HEK293 (cell line): ENCODE results near the gene PNISR.

ENCODE experiments used
- CTCF ChIA-PET: fragments of 350-600 bp; formaldehyde crosslinking; extraction: SDS; loops from one replicate; lab custom pipeline; 2021; ENCODE audit warnings: antibody characterized with exemption; lab: Yijun Ruan, JAX
- POLR2A ChIA-PET: fragments of 300-600 bp; formaldehyde crosslinking; extraction: SDS; loops from one replicate; lab custom pipeline; 2020; ENCODE audit warnings: antibody characterized with exemption, inconsistent platforms; lab: Yijun Ruan, JAX
- H3K27ac ChIP-seq: fragments of 200-500 bp; sonication (Bioruptor generic); 2 replicates; pipeline ENCODE4 v1.5.1; 2014; ENCODE audit warnings: low read depth, low read length, control low read depth, inconsistent platforms; ENCODE audit errors: extremely low read depth
- H3K36me3 ChIP-seq, 2 experiments: fragments of 200-500 bp in 1 of 2; sonication (Bioruptor generic) in 1 of 2; 1 replicate in 1 of 2; 2 replicates in 1 of 2; pipeline ENCODE4 v1.5.1; 2014 to 2017; ENCODE audit warnings: inconsistent platforms in 2 of 2, low read length in 2 of 2; ENCODE audit not compliant: control insufficient read depth in 2 of 2, insufficient read depth in 1 of 2
- H3K4me1 ChIP-seq: fragments of 200-500 bp; sonication (Bioruptor generic); 2 replicates; pipeline ENCODE4 v1.5.1; 2014; ENCODE audit warnings: mild to moderate bottlenecking, low read length, inconsistent platforms; ENCODE audit not compliant: control insufficient read depth, insufficient read depth
- H3K4me3 ChIP-seq: 2 replicates; pipeline ENCODE4 v1.5.1; 2011; ENCODE audit warnings: low read depth, mild to moderate bottlenecking, control low read depth, low read length, moderate library complexity
- H3K9me3 ChIP-seq: fragments of 200-500 bp; sonication (Bioruptor generic); 2 replicates; pipeline ENCODE4 v1.5.1; 2014; ENCODE audit warnings: low read depth, low read length, inconsistent platforms; ENCODE audit not compliant: control insufficient read depth, insufficient read depth
- EGR2 ChIP-seq: fragments of 450-650 bp; formaldehyde crosslinking; IDR thresholded peaks from 2 replicates; pipeline ENCODE4 v1.5.1; 2016; ENCODE audit warnings: low read depth, missing biosample characterization, missing genetic modification characterization
- GLI4 ChIP-seq: fragments of 450-650 bp; formaldehyde crosslinking; IDR thresholded peaks from 2 replicates; pipeline ENCODE4 v1.5.1; 2016; ENCODE audit warnings: missing biosample characterization, missing genetic modification characterization
- KLF1 ChIP-seq: fragments of 450-650 bp; formaldehyde crosslinking; IDR thresholded peaks from 2 replicates; pipeline ENCODE4 v1.5.1; 2016; ENCODE audit warnings: missing biosample characterization, missing genetic modification characterization
- MZF1 ChIP-seq: fragments of 450-650 bp; formaldehyde crosslinking; IDR thresholded peaks from 2 replicates; pipeline ENCODE4 v1.5.1; 2017; ENCODE audit warnings: missing biosample characterization, missing genetic modification characterization, borderline replicate concordance
- SCRT1 ChIP-seq: fragments of 450-650 bp; formaldehyde crosslinking; IDR thresholded peaks from 2 replicates; pipeline ENCODE4 v1.5.1; 2016; ENCODE audit warnings: missing biosample characterization, missing genetic modification characterization, borderline replicate concordance
- SP7 ChIP-seq: fragments of 450-650 bp; formaldehyde crosslinking; IDR thresholded peaks from 2 replicates; pipeline ENCODE4 v1.5.1; 2016; ENCODE audit warnings: missing biosample characterization, missing genetic modification characterization
- TCF7L2 ChIP-seq: IDR thresholded peaks from 2 replicates; pipeline ENCODE4 v1.6.1; 2011; ENCODE audit warnings: low read depth, mild to moderate bottlenecking, inconsistent platforms, low read length, moderate library complexity, borderline replicate concordance
- YY2 ChIP-seq: fragments of 450-650 bp; formaldehyde crosslinking; IDR thresholded peaks from 2 replicates; pipeline ENCODE4 v1.5.1; 2016; ENCODE audit warnings: missing biosample characterization, missing genetic modification characterization
- ZFP69B ChIP-seq: fragments of 450-650 bp; formaldehyde crosslinking; IDR thresholded peaks from 2 replicates; pipeline ENCODE4 v1.5.1; 2016; ENCODE audit warnings: missing biosample characterization, missing genetic modification characterization
- ZNF10 ChIP-seq: fragments of 450-650 bp; formaldehyde crosslinking; IDR thresholded peaks from 2 replicates; pipeline ENCODE4 v1.5.1; 2017; ENCODE audit warnings: missing biosample characterization, missing genetic modification characterization
- ZNF121 ChIP-seq: fragments of 450-650 bp; formaldehyde crosslinking; IDR thresholded peaks from 2 replicates; pipeline ENCODE4 v1.5.1; 2016; ENCODE audit warnings: missing biosample characterization, missing genetic modification characterization
- ZNF174 ChIP-seq: fragments of 450-650 bp; formaldehyde crosslinking; IDR thresholded peaks from 2 replicates; pipeline ENCODE4 v1.5.0; 2017; ENCODE audit warnings: missing biosample characterization, mild to moderate bottlenecking, missing genetic modification characterization
- ZNF24 ChIP-seq: fragments of 450-650 bp; formaldehyde crosslinking; IDR thresholded peaks from 2 replicates; pipeline ENCODE4 v1.5.1; 2016; ENCODE audit warnings: missing biosample characterization, missing genetic modification characterization
- ZNF311 ChIP-seq: fragments of 450-650 bp; formaldehyde crosslinking; IDR thresholded peaks from 2 replicates; pipeline ENCODE4 v1.5.1; 2017; ENCODE audit warnings: missing biosample characterization, missing genetic modification characterization, borderline replicate concordance
- ZNF324 ChIP-seq: fragments of 450-650 bp; formaldehyde crosslinking; IDR thresholded peaks from 2 replicates; pipeline ENCODE4 v1.5.1; 2016; ENCODE audit warnings: missing biosample characterization, missing genetic modification characterization
- ZNF404 ChIP-seq: fragments of 450-650 bp; formaldehyde crosslinking; IDR thresholded peaks from 2 replicates; pipeline ENCODE4 v1.5.1; 2017; ENCODE audit warnings: missing biosample characterization, missing genetic modification characterization
- ZNF416 ChIP-seq: fragments of 450-650 bp; formaldehyde crosslinking; IDR thresholded peaks from 2 replicates; pipeline ENCODE4 v1.5.1; 2016; ENCODE audit warnings: missing biosample characterization, missing genetic modification characterization
- ZNF629 ChIP-seq: fragments of 450-650 bp; formaldehyde crosslinking; IDR thresholded peaks from 2 replicates; pipeline ENCODE4 v1.5.1; 2017; ENCODE audit warnings: missing biosample characterization, missing genetic modification characterization
- ZNF677 ChIP-seq: fragments of 450-650 bp; IDR thresholded peaks from 2 replicates; pipeline ENCODE4 v1.5.0; 2018; ENCODE audit warnings: missing biosample characterization, mild to moderate bottlenecking, missing genetic modification characterization, moderate library complexity
- TF ChIP-seq, protein P1 (sequence below): fragments of 450-650 bp; formaldehyde crosslinking; IDR thresholded peaks from 2 replicates; pipeline ENCODE4 v1.5.1; 2016; ENCODE audit warnings: missing biosample characterization, missing genetic modification characterization
- TF ChIP-seq, protein P2 (sequence below): fragments of 450-650 bp; formaldehyde crosslinking; IDR thresholded peaks from 2 replicates; pipeline ENCODE4; 2016; ENCODE audit warnings: missing biosample characterization, missing genetic modification characterization
- TF ChIP-seq, protein P3 (sequence below): fragments of 450-650 bp; formaldehyde crosslinking; IDR thresholded peaks from 2 replicates; pipeline ENCODE4 v1.5.1; 2016; ENCODE audit warnings: missing biosample characterization, missing genetic modification characterization
- TF ChIP-seq, protein P4 (sequence below): fragments of 450-650 bp; formaldehyde crosslinking; IDR thresholded peaks from 2 replicates; pipeline ENCODE4 v1.5.1; 2017; ENCODE audit warnings: missing biosample characterization, missing genetic modification characterization

The PNISR gene

DNA sequence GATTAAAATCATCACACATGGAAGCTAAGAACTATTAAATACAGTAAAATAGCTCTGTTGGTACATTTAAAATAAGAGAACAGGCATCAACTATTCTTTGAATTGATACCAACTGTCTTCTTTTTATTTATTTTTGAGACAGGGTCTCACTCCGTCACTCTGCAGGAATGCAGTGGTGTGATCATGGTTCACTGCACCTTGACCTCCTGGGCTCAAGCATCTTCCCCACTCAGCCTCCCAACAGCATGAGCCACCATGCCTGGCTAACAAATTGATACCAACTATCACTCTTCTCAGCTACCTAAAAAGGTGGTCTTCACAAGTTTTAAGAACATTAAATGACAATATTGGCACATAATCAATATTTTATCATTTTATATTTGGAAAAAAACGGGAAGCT lies 7.8 kb upstream of the PNISR start:
- H3K27ac ChIP-seq = no peak overlapping the region
- H3K4me1 ChIP-seq = no peaks in the 10 kb centered on the region
- H3K36me3 ChIP-seq = peaks cover 0 to 16% of the 10 kb centered on the region in 2 experiments; a peak in 2 of 3 replicates
- no peaks in the 10 kb centered on the region for H3K9me3 ChIP-seq
- CTCF ChIA-PET = interaction anchor here (0.6 to 2.7 kb wide), 16 partner anchors 7 to 313 kb away, joined by 3 to 19 read pairs (median 4); partner anchors contain the start of gene PNISR
- H3K4me3 ChIP-seq = no peak overlapping the region
- POLR2A ChIA-PET = interaction anchor here (0.6 to 1.0 kb wide), 2 partner anchors 8 to 39 kb away, joined by 3 to 4 read pairs; partner anchors contain the start of genes COQ3 and PNISR
- TF ChIP-seq, protein P1, sequence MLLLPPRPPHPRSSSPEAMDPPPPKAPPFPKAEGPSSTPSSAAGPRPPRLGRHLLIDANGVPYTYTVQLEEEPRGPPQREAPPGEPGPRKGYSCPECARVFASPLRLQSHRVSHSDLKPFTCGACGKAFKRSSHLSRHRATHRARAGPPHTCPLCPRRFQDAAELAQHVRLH = no peak
- TF ChIP-seq ZNF174 = no peak

DNA sequence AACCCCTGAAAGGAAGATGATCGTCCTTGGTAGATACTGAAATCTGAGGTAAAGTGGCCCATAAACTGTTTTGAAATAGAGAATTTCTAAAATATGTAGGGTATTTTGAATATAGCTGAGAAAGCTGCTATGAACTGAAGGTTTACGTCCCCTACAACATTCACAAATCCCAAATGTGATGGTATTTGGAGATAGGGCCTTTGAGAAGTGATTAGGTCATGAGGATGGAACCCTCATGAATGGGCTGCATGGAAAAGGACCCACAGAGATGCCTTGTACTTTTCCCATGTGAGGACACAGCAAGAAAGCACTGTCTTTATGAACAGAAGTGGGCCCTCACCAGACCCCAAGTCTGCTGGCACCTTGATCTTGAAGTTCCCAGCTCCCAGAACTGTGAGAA lies 6.8 kb upstream of the PNISR start:
- Histone ChIP-seq H3K36me3 (peaks cover 0 to 16% of the 10 kb centered on the region in 2 experiments; a peak in 2 of 3 replicates), H3K4me1 (no peaks in the 10 kb centered on the region), H3K27ac (no peak overlapping the region), H3K4me3 (no peak overlapping the region), H3K9me3 (no peaks in the 10 kb centered on the region)
- POLR2A ChIA-PET = no interaction called here
- TF ChIP-seq ZNF121 (tag by site-specific recombination) = no peak
- TF ChIP-seq, protein P2, sequence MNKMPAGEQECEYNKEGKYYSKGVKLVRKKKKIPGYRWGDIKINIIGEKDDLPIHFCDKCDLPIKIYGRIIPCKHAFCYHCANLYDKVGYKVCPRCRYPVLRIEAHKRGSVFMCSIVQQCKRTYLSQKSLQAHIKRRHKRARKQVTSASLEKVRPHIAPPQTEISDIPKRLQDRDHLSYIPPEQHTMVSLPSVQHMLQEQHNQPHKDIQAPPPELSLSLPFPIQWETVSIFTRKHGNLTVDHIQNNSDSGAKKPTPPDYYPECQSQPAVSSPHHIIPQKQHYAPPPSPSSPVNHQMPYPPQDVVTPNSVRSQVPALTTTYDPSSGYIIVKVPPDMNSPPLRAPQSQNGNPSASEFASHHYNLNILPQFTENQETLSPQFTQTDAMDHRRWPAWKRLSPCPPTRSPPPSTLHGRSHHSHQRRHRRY (tag by site-specific recombination) = no peak
- no peak for TF ChIP-seq MZF1 (tag by site-specific recombination)
- TF ChIP-seq ZNF324 = no peak
- no peak for TF ChIP-seq ZNF404 (tag by site-specific recombination)
- no peak for TF ChIP-seq ZNF677 (tag by site-specific recombination)
- no peak for TF ChIP-seq TCF7L2
- CTCF ChIA-PET = interaction anchor here (0.7 to 2.0 kb wide), 4 partner anchors 10 to 1730 kb away, joined by 4 to 10 read pairs (median 5); no protein-coding TSS in a partner anchor

DNA sequence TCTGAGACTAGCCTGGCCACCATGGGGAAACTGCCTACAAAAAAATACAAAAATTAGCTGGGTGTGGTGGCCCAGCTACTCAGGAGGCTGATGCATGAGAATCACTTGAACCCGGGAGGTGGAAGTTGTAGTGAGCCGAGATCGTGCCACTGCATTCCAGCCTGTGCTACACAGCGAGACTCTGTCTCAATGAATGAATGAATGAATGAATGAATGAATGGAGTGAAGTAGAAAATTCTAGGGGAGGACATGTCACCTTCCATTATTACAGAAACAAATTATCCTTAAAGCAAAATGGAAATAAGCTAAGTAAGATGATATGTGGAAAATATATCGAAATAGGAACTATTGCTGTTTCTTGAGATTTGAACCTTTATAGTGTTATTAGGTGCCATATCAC lies 2.9 kb upstream of the PNISR start:
- Histone ChIP-seq H3K4me1 (peaks cover 4% of the 10 kb centered on the region; the same call in 1 of the 2 replicates), H3K4me3 (no peak overlapping the region), H3K27ac (no peak overlapping the region), H3K36me3 (peaks cover 0 to 25% of the 10 kb centered on the region in 2 experiments; a peak in 1 of 3 replicates), H3K9me3 (no peaks in the 10 kb centered on the region)
- TF ChIP-seq ZNF24 (tag by site-specific recombination) (peak; percentile 68; the same call in 1 of the 2 replicates), ZNF311 (tag by site-specific recombination) (no peak)
- ChIA-PET POLR2A (interaction anchor here (1.3 kb wide), 1 partner anchor 35 kb away, joined by 3 read pairs; the partner anchor contains the start of gene COQ3), CTCF (interaction anchor here (1.1 kb wide), 1 partner anchor 12 kb away, joined by 3 read pairs; no protein-coding TSS in a partner anchor)

DNA sequence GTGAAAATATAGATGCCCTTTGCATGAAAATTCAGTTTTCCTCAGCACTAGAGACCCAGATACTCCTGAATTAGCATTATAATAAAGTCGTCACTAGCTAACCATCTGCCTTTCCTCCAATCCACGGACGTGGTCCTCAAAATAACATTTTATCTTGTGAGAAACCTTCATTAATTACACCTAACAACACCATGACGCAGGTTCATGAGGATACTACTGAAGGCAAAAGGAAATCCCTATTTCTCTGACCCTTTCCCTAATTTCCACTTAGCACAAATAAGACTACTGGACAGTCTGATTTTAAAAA lies 1.3 kb upstream of the PNISR start:
- Histone ChIP-seq H3K4me1 (peaks cover 4% of the 10 kb centered on the region; the same call in 1 of the 2 replicates), H3K36me3 (peaks cover 0 to 30% of the 10 kb centered on the region in 2 experiments; a peak in 2 of 3 replicates), H3K27ac (peak overlapping the region; percentile 88), H3K4me3 (peak overlapping the region; percentile 57), H3K9me3 (no peaks in the 10 kb centered on the region)
- ChIA-PET POLR2A (interaction anchor here (0.9 to 3.6 kb wide), 4 partner anchors 24 to 83 kb away, joined by 3 to 31 read pairs (median 8); partner anchors contain the start of genes COQ3 and FAXC), CTCF (interaction anchor here (0.6 to 3.1 kb wide), 17 partner anchors 8 to 141 kb away, joined by 3 to 19 read pairs (median 4); partner anchors contain the start of gene USP45)
- TF ChIP-seq ZNF416 (no peak), SP7 (tag by site-specific recombination) (no peak), EGR2 (tag by site-specific recombination) (no peak), YY2 (no peak), KLF1 (tag by site-specific recombination) (no peak), ZNF629 (tag by site-specific recombination) (no peak), ZFP69B (tag by site-specific recombination) (no peak), GLI4 (tag by site-specific recombination) (no peak), SCRT1 (tag by site-specific recombination) (no peak), ZNF10 (tag by site-specific recombination) (no peak)
- TF ChIP-seq, protein P3, sequence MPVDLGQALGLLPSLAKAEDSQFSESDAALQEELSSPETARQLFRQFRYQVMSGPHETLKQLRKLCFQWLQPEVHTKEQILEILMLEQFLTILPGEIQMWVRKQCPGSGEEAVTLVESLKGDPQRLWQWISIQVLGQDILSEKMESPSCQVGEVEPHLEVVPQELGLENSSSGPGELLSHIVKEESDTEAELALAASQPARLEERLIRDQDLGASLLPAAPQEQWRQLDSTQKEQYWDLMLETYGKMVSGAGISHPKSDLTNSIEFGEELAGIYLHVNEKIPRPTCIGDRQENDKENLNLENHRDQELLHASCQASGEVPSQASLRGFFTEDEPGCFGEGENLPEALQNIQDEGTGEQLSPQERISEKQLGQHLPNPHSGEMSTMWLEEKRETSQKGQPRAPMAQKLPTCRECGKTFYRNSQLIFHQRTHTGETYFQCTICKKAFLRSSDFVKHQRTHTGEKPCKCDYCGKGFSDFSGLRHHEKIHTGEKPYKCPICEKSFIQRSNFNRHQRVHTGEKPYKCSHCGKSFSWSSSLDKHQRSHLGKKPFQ (tag by site-specific recombination) = no peak
- TF ChIP-seq, protein P4, sequence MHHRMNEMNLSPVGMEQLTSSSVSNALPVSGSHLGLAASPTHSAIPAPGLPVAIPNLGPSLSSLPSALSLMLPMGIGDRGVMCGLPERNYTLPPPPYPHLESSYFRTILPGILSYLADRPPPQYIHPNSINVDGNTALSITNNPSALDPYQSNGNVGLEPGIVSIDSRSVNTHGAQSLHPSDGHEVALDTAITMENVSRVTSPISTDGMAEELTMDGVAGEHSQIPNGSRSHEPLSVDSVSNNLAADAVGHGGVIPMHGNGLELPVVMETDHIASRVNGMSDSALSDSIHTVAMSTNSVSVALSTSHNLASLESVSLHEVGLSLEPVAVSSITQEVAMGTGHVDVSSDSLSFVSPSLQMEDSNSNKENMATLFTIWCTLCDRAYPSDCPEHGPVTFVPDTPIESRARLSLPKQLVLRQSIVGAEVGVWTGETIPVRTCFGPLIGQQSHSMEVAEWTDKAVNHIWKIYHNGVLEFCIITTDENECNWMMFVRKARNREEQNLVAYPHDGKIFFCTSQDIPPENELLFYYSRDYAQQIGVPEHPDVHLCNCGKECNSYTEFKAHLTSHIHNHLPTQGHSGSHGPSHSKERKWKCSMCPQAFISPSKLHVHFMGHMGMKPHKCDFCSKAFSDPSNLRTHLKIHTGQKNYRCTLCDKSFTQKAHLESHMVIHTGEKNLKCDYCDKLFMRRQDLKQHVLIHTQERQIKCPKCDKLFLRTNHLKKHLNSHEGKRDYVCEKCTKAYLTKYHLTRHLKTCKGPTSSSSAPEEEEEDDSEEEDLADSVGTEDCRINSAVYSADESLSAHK (tag by site-specific recombination) = no peak
